ENCODE results near the gene TIMMDC1.

DNA sequence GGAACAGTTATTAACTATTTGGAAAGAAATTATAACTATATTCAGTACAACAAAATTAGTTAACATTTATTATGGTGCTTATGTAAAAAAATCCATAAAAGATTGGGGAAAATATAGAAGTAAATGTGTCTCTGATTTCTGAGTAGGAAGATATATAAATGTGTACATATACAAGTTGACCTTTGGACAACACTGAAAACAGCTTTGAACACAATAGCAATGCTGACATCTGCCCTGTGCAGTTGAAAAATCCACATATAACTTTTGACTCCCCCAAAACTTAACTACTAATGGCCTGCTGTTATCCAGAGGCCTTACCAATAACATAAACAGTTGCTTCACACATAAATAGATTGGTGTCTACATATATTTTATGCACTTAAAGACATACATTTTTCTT is 12.3 kb downstream of the TIMMDC1 start:
- TF ChIP-seq REST (IDR thresholded peaks at IDR 0.05; ENCODE audit: low read depth) (no peak), EZH2phosphoT487 (IDR thresholded peaks at IDR 0.05; ENCODE audit: borderline replicate concordance) (no peak), MAX (IDR thresholded peaks at IDR 0.05) (no peak), SP1 (IDR thresholded peaks at IDR 0.05; ENCODE audit: low read depth) (no peak), RAD21 (IDR thresholded peaks at IDR 0.05; ENCODE audit: low read depth) (no peak)
- TF ChIP-seq, protein P1, sequence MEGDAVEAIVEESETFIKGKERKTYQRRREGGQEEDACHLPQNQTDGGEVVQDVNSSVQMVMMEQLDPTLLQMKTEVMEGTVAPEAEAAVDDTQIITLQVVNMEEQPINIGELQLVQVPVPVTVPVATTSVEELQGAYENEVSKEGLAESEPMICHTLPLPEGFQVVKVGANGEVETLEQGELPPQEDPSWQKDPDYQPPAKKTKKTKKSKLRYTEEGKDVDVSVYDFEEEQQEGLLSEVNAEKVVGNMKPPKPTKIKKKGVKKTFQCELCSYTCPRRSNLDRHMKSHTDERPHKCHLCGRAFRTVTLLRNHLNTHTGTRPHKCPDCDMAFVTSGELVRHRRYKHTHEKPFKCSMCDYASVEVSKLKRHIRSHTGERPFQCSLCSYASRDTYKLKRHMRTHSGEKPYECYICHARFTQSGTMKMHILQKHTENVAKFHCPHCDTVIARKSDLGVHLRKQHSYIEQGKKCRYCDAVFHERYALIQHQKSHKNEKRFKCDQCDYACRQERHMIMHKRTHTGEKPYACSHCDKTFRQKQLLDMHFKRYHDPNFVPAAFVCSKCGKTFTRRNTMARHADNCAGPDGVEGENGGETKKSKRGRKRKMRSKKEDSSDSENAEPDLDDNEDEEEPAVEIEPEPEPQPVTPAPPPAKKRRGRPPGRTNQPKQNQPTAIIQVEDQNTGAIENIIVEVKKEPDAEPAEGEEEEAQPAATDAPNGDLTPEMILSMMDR (IDR thresholded peaks at IDR 0.05 in 2 of 3, conservative IDR thresholded peaks at IDR 0.05 in 1 of 3; ENCODE audit: borderline replicate concordance in 1 of 3, insufficient read depth in 1 of 3, low read depth in 2 of 3, low read length in 2 of 3): no peak
